Prostate gland (tissue), 2 donors: ENCODE measurements around the gene ZNF831. TPM values are rescaled to one million over a fixed set of nuclear protein-coding genes. Genes with fewer than 3 reads are reported as not detected.
A peak's percentile ranks its signal among the peaks of the same experiment; 100 is the strongest.

Experiments used
- DNase-seq: peaks from one replicate; pipeline ENCODE4 v3.0.0-alpha.2; 2019; ENCODE audit warnings: low spot score
- H3K27ac ChIP-seq, 2 donors: fragments of 200-600 bp; sonication (generic); 2 replicates each; pipeline ENCODE4 v1.5.1; 2017 to 2019
- H3K27me3 ChIP-seq: fragments of 200-600 bp; sonication (generic); replicated peaks from 2 replicates; pipeline ENCODE4 v1.5.1; 2019; ENCODE audit not compliant: insufficient read depth
- H3K36me3 ChIP-seq, 2 donors: fragments of 200-600 bp; sonication (generic); 1 replicate in 1 of 2; 2 replicates in 1 of 2; pipeline versions ENCODE4 v1.5.1 to v1.8.1; 2017 to 2019
- H3K4me1 ChIP-seq: fragments of 200-600 bp; sonication (generic); replicated peaks from 2 replicates; pipeline ENCODE4 v1.5.1; 2019
- H3K4me3 ChIP-seq, 2 donors: fragments of 200-600 bp; sonication (generic); 2 replicates each; pipeline ENCODE4 v1.5.1; 2017 to 2019
- H3K9me3 ChIP-seq: fragments of 200-600 bp; sonication (generic); 2 replicates; pipeline ENCODE4 v1.5.1; 2017
- CTCF ChIP-seq, 4 experiments: fragments of 200-600 bp in 2 of 4; fragments of 450-650 bp in 2 of 4; sonication (generic) in 2 of 4; IDR thresholded peaks; 1 replicate in 3 of 4; 2 replicates in 1 of 4; pipeline ENCODE4 v1.5.1; 2016 to 2019; ENCODE audit warnings: antibody characterized with exemption in 4 of 4, mild to moderate bottlenecking in 2 of 4, moderate library complexity in 2 of 4
- POLR2A ChIP-seq: fragments of 450-650 bp; IDR thresholded peaks from one replicate; pipeline ENCODE4 v1.6.1; 2016; ENCODE audit warnings: antibody characterized with exemption, mild to moderate bottlenecking
- POLR2AphosphoS5 ChIP-seq: sonication (generic); formaldehyde crosslinking; IDR thresholded peaks from one replicate; pipeline ENCODE4 v1.6.1; 2017; ENCODE audit warnings: antibody characterized with exemption
- WGBS: methylation state at CpG from one replicate; pipeline ENCODE4 v1.1.5; 2018; 5-methylcytosine and 5-hydroxymethylcytosine counted together
- intact Hi-C: fragments of 100-400 bp; cut with DNase I; formaldehyde crosslinking; loops from one replicate; pipeline ENCODE4 v1.14.2; 2022
- total RNA-seq, 2 donors: library from RNA; depleted of rRNA; stranded (reverse); fragments of >200 nt; gene quantifications; one replicate each; pipeline ENCODE4 v1.1.0, GENCODE V29; 2016

The ZNF831 gene
- total RNA-seq, 2 donors from 2014 or later: 0.46 to 1.1 TPM

GRCh38 chr20:59165396-59165795 is 1.8 kb downstream of the ZNF831 start:
- Histone ChIP-seq H3K36me3 (no peaks in the 10 kb centered on the region), H3K4me3 (no peak overlapping the region), H3K27me3 (no peaks in the 10 kb centered on the region), H3K9me3 (no peaks in the 10 kb centered on the region), H3K4me1 (no peaks in the 10 kb centered on the region), H3K27ac (no peak overlapping the region)
- 86% methylated on average over 1 of the region's 1 CpG for WGBS
- intact Hi-C loops: no loop called here
- TF ChIP-seq CTCF (IDR thresholded peaks at IDR 0.05): no peak
- TF ChIP-seq POLR2A: no peak
- TF ChIP-seq POLR2AphosphoS5: no peak
- DNase-seq: no peak

GRCh38 chr20:59165891-59166709 is 2.5 kb downstream of the ZNF831 start:
- H3K4me1 ChIP-seq: no peaks in the 10 kb centered on the region
- no peak for DNase-seq
- H3K9me3 ChIP-seq: no peaks in the 10 kb centered on the region
- 88% methylated on average over 11 of the region's 11 CpGs for WGBS
- intact Hi-C loops: no loop called here
- no peaks in the 10 kb centered on the region for H3K27me3 ChIP-seq
- TF ChIP-seq POLR2A (no peak), CTCF (IDR thresholded peaks at IDR 0.05) (no peak), POLR2AphosphoS5 (no peak)
- H3K36me3 ChIP-seq: no peaks in the 10 kb centered on the region
- no peak overlapping the region for H3K4me3 ChIP-seq
- H3K27ac ChIP-seq: no peak overlapping the region

DNA sequence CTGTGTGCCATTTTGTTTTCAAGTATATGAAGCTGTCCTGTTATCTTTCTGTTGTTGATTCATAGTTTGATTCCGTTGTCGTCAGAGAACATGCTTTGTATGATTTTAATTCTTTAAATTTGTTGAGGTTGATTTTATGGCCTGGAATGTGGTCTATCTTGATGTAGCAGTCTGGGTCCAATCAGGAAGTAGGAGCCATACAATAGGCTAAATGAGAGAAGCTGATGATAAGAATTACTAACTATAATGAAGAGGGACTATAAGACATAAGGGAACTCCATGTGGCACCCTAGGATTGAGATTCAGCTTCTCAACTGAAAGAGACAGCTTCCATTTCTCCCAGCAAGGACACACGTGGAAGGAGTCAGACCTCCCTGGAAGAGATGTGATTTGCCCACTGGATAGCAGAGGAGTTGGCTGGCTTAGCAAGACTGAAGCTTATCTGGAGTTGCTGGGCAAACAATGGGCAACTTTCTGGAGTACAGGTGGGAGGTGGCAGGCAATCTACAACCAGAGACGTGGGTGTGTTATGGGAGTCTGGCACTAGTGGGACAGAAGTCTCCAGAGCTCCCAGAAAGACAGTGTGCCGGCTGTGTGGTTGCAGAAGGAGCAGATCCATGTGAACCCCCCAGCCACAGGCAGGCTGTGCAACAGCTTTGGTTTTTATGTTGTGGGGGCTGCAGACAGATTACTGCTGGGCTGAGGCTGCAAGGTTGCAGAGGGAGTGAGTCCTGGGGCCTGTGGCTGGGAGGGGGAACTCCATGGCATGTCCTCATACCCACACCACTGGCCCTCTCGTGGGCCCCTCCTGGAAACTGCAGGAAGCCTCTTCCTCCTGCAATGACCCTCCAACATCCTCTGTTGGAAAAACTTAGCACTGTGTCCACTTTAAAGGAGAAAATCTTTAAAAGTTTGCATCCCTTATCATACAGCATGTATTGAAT is 7.1 kb downstream of the ZNF831 start:
- TF ChIP-seq POLR2AphosphoS5 (peak; percentile 47), CTCF (IDR thresholded peaks at IDR 0.05) (no peak), POLR2A (no peak)
- no peaks in the 10 kb centered on the region for H3K9me3 ChIP-seq
- no peaks in the 10 kb centered on the region for H3K27me3 ChIP-seq
- intact Hi-C loops: no loop called here
- no peak for DNase-seq
- H3K27ac ChIP-seq: no peak overlapping the region
- no peaks in the 10 kb centered on the region for H3K36me3 ChIP-seq
- whole genome bisulfite sequencing: 46% methylated on average over 6 of the region's 6 CpGs
- H3K4me3 ChIP-seq: no peak overlapping the region
- no peaks in the 10 kb centered on the region for H3K4me1 ChIP-seq

DNA sequence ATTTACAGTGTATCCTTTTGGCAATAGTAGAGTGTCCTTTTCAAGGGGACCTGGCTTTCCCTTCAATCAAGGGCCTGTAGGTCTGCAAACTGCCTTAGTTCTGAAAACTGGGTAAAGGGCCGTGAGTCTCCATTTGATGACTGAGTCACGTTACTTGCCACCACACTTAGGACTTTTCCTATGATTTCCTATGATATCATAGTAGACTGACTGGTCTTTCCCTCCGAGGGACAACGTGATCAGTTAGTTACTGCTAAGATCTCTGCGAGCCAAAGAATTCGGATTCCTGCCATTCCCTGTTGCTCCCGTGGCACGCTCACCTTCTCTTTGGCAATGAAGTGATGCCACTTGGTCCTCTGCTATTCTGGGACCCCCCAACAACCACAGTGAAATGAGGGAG is 8.4 kb downstream of the ZNF831 start:
- 92% methylated on average over 8 of the region's 8 CpGs for WGBS
- no peak for DNase-seq
- Histone ChIP-seq H3K9me3 (no peaks in the 10 kb centered on the region), H3K36me3 (no peaks in the 10 kb centered on the region), H3K27me3 (no peaks in the 10 kb centered on the region), H3K4me1 (no peaks in the 10 kb centered on the region), H3K27ac (no peak overlapping the region), H3K4me3 (no peak overlapping the region)
- TF ChIP-seq CTCF (IDR thresholded peaks at IDR 0.05): no peak
- TF ChIP-seq POLR2AphosphoS5: no peak
- TF ChIP-seq POLR2A: no peak
- intact Hi-C loops: no loop called here
